Fibroblast of lung (primary cell): Measurements from ENCODE around the gene TVP23A. TPM values are rescaled to one million over a fixed set of nuclear protein-coding genes. Genes with fewer than 3 reads are reported as not detected.

Source experiments
- DNase-seq, 2 donors: peaks; one replicate each; pipeline versions ENCODE4 v3.0.0 to v3.0.0-alpha.2; 2010; ENCODE audit warnings: low read depth in 2 of 2
- H2AFZ ChIP-seq: 2 replicates; pipeline ENCODE4 v1.5.1; 2012; ENCODE audit warnings: low read length, control low read depth, inconsistent platforms
- H3K27ac ChIP-seq: 2 replicates; pipeline ENCODE4 v1.5.1; 2011; ENCODE audit warnings: low read length, control low read depth; ENCODE audit not compliant: insufficient read depth
- H3K27me3 ChIP-seq: 2 replicates; pipeline ENCODE4 v1.5.1; 2011; ENCODE audit warnings: mild to moderate bottlenecking, low read length; ENCODE audit not compliant: control insufficient read depth, insufficient read depth
- H3K36me3 ChIP-seq: 2 replicates; pipeline ENCODE4 v1.5.1; 2011; ENCODE audit warnings: low read length; ENCODE audit not compliant: control insufficient read depth, insufficient read depth
- H3K4me1 ChIP-seq: 2 replicates; pipeline ENCODE4 v1.5.1; 2011; ENCODE audit warnings: low read length; ENCODE audit not compliant: control insufficient read depth, insufficient read depth; ENCODE audit errors: extremely low read depth
- H3K4me2 ChIP-seq: 2 replicates; pipeline ENCODE4 v1.5.1; 2011; ENCODE audit warnings: low read length, control low read depth; ENCODE audit not compliant: insufficient read depth; ENCODE audit errors: extremely low read depth
- H3K4me3 ChIP-seq, 4 experiments: fragments of 200-600 bp in 1 of 4; sonication (generic) in 1 of 4; replicated peaks in 1 of 4; 2 replicates each; pipeline ENCODE4 v1.5.1; 2011 to 2016; ENCODE audit warnings: low read length in 4 of 4, low read depth in 3 of 4, mild to moderate bottlenecking in 3 of 4, control low read depth in 2 of 4, inconsistent platforms in 1 of 4, mixed read lengths in 1 of 4; ENCODE audit not compliant: insufficient read depth in 1 of 4; ENCODE audit errors: control extremely low read depth in 1 of 4
- H3K79me2 ChIP-seq: 2 replicates; pipeline ENCODE4 v1.5.1; 2012; ENCODE audit warnings: mild to moderate bottlenecking, low read length, inconsistent platforms; ENCODE audit not compliant: control insufficient read depth, insufficient read depth
- H3K9ac ChIP-seq: 2 replicates; pipeline ENCODE4 v1.5.1; 2011; ENCODE audit warnings: mild to moderate bottlenecking, low read length, control low read depth; ENCODE audit not compliant: insufficient read depth
- H3K9me3 ChIP-seq: 2 replicates; pipeline ENCODE4 v1.5.1; 2012; ENCODE audit warnings: low read depth, low read length; ENCODE audit not compliant: control insufficient read depth, insufficient read depth
- H4K20me1 ChIP-seq: 2 replicates; pipeline ENCODE4 v1.5.1; 2011; ENCODE audit warnings: low read length; ENCODE audit not compliant: control insufficient read depth, insufficient read depth; ENCODE audit errors: extremely low read depth
- EZH2 ChIP-seq: IDR thresholded peaks from 2 replicates; pipeline ENCODE4 v1.5.1; 2012; ENCODE audit warnings: low read length, control low read depth, mild to moderate bottlenecking; ENCODE audit errors: missing control alignments
- polyA plus RNA-seq, 2 donors: library from polyadenylated mRNA; depleted of rRNA in 1 of 2; stranded (reverse) in 1 of 2; unstranded in 1 of 2; fragments of >200 nt; gene quantifications; 2 replicates each; pipeline ENCODE4 v1.2.1, GENCODE V29; 2011 to 2012; ENCODE audit warnings: missing spikeins in 1 of 2
- total RNA-seq: library from RNA; depleted of rRNA; stranded (reverse); fragments of >200 nt; gene quantifications from 2 replicates; pipeline ENCODE4 v1.2.1, GENCODE V29; 2014
- TF ChIP-seq, protein P1 (sequence below), 2 donors: IDR thresholded peaks in 1 of 2; conservative IDR thresholded peaks in 1 of 2; 1 replicate in 1 of 2; 2 replicates in 1 of 2; pipeline ENCODE4 v1.5.1; 2011 to 2012; ENCODE audit warnings: low read length in 2 of 2, control low read depth in 1 of 2, inconsistent platforms in 1 of 2, low read depth in 1 of 2, mild to moderate bottlenecking in 1 of 2

The TVP23A gene
- total and polyA plus RNA-seq, 2 donors (not counting 1 experiment from before 2014, with no cell fraction given) = under 0.01 TPM; not detected in 1

DNA sequence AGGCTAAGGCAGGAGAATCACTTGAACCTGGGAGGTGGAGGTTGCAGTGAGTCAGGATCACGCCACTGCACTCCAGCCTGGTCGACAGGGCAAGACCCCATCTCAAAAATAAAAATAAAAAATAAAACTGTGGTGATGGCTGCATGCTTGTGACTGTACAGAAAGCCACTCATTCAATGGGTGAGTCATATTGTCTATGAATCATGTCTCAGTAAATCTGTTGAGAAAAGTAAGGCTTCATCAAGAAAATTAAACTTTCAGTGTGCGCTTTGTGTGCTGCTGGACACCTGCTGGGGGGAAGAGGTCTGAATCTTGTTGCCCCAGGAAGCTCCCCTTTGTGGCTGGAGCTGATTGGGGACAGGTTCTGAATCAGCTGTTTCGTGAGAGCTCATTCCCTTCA lies 63.7 kb downstream of the TVP23A start:
- Histone ChIP-seq H3K36me3 (peaks cover 3% of the 10 kb centered on the region), H2AFZ (no peak overlapping the region), H3K4me2 (no peak overlapping the region), H3K27ac (no peak overlapping the region), H4K20me1 (no peaks in the 10 kb centered on the region), H3K9ac (no peak overlapping the region), H3K4me3 (no peak overlapping the region), H3K4me1 (peaks cover 4% of the 10 kb centered on the region), H3K27me3 (no peaks in the 10 kb centered on the region), H3K9me3 (no peaks in the 10 kb centered on the region), H3K79me2 (no peaks in the 10 kb centered on the region)
- DNase-seq = peak; percentile 43 to 80
- TF ChIP-seq, protein P1, sequence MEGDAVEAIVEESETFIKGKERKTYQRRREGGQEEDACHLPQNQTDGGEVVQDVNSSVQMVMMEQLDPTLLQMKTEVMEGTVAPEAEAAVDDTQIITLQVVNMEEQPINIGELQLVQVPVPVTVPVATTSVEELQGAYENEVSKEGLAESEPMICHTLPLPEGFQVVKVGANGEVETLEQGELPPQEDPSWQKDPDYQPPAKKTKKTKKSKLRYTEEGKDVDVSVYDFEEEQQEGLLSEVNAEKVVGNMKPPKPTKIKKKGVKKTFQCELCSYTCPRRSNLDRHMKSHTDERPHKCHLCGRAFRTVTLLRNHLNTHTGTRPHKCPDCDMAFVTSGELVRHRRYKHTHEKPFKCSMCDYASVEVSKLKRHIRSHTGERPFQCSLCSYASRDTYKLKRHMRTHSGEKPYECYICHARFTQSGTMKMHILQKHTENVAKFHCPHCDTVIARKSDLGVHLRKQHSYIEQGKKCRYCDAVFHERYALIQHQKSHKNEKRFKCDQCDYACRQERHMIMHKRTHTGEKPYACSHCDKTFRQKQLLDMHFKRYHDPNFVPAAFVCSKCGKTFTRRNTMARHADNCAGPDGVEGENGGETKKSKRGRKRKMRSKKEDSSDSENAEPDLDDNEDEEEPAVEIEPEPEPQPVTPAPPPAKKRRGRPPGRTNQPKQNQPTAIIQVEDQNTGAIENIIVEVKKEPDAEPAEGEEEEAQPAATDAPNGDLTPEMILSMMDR (conservative IDR thresholded peaks at IDR 0.05 in 1 of 2, IDR thresholded peaks at IDR 0.05 in 1 of 2; ENCODE audit: low read depth in 1 of 2, low read length in 2 of 2) = no peak
- TF ChIP-seq EZH2 = no peak

GRCh38 chr16:10753670-10754069 lies 64.9 kb downstream of the TVP23A start:
- H3K27me3 ChIP-seq = no peaks in the 10 kb centered on the region
- H3K4me2 ChIP-seq = no peak overlapping the region
- no peaks in the 10 kb centered on the region for H3K9me3 ChIP-seq
- no peak for DNase-seq
- no peak overlapping the region for H3K9ac ChIP-seq
- no peak overlapping the region for H3K4me3 ChIP-seq
- H3K36me3 ChIP-seq = peaks cover 3% of the 10 kb centered on the region
- no peak overlapping the region for H3K27ac ChIP-seq
- peaks cover 7% of the 10 kb centered on the region for H3K4me1 ChIP-seq
- no peaks in the 10 kb centered on the region for H4K20me1 ChIP-seq
- no peak overlapping the region for H2AFZ ChIP-seq
- TF ChIP-seq, protein P1 (conservative IDR thresholded peaks at IDR 0.05 in 1 of 2, IDR thresholded peaks at IDR 0.05 in 1 of 2; ENCODE audit: low read depth in 1 of 2, low read length in 2 of 2) = no peak
- no peak for TF ChIP-seq EZH2
- H3K79me2 ChIP-seq = no peaks in the 10 kb centered on the region

- Histone ChIP-seq H3K4me3 (no peak overlapping the region), H3K79me2 (no peaks in the 10 kb centered on the region)
- no peak for TF ChIP-seq EZH2
These were observed 65.6 kb downstream of the TVP23A start for GRCh38 chr16:10752843-10753523.

More at GRCh38 chr16:10752843-10753523, 65.6 kb downstream of the TVP23A start:
- Histone ChIP-seq H3K4me2 (no peak overlapping the region), H3K9me3 (no peaks in the 10 kb centered on the region), H3K27me3 (no peaks in the 10 kb centered on the region), H3K36me3 (peaks cover 3% of the 10 kb centered on the region), H3K4me1 (peaks cover 7% of the 10 kb centered on the region), H3K27ac (no peak overlapping the region), H3K9ac (no peak overlapping the region), H2AFZ (no peak overlapping the region), H4K20me1 (no peaks in the 10 kb centered on the region)
- no peak for DNase-seq
